HepG2 (cell line): ENCODE data around the gene KCNJ4. TPM values are rescaled to one million over a fixed set of nuclear protein-coding genes. Genes with fewer than 3 reads are reported as not detected.
A peak's percentile ranks its signal among the peaks of the same experiment; 100 is the strongest.

ENCODE experiments used
- ASH2L ChIP-seq: fragments of 300-600, 200-600 bp; sonication (generic); IDR thresholded peaks from 2 replicates; pipeline ENCODE4 v1.7.0; 2017; ENCODE audit warnings: low read depth, mild to moderate bottlenecking, moderate library complexity, mixed read lengths, low read length; ENCODE audit not compliant: insufficient read length
- CCDC6 ChIP-seq: sonication (generic); formaldehyde crosslinking; IDR thresholded peaks from 2 replicates; pipeline ENCODE4 v1.8.1; 2022; ENCODE audit warnings: mild to moderate bottlenecking, missing genetic modification reagents, moderate library complexity
- HMG20B ChIP-seq: conservative IDR thresholded peaks from 2 replicates; pipeline ENCODE4 v1.6.1; 2016; ENCODE audit warnings: missing genetic modification reagents, missing compliant biosample characterization
- HMGXB3 ChIP-seq: sonication (generic); formaldehyde crosslinking; IDR thresholded peaks from 2 replicates; pipeline ENCODE4 v1.4.0; 2020; ENCODE audit warnings: missing genetic modification reagents, borderline replicate concordance
- KAT7 ChIP-seq: IDR thresholded peaks from 2 replicates; pipeline ENCODE4 v1.6.1; 2018; ENCODE audit warnings: borderline replicate concordance, missing compliant biosample characterization
- KIAA2018 ChIP-seq: sonication (generic); formaldehyde crosslinking; IDR thresholded peaks from 2 replicates; pipeline ENCODE4 v1.5.0; 2020; ENCODE audit warnings: mild to moderate bottlenecking, missing genetic modification reagents, borderline replicate concordance
- KMT2B ChIP-seq: IDR thresholded peaks from 2 replicates; pipeline ENCODE4 v1.6.1; 2016; ENCODE audit warnings: missing genetic modification reagents, missing compliant biosample characterization
- MED13 ChIP-seq: sonication (generic); formaldehyde crosslinking; IDR thresholded peaks from 2 replicates; pipeline ENCODE4 v1.5.0; 2020; ENCODE audit warnings: missing genetic modification reagents
- MTA3 ChIP-seq: sonication (generic); formaldehyde crosslinking; IDR thresholded peaks from 2 replicates; pipeline ENCODE4 v1.4.0; 2020; ENCODE audit warnings: missing genetic modification reagents
- NFATC3 ChIP-seq: sonication (generic); formaldehyde crosslinking; IDR thresholded peaks from 2 replicates; pipeline ENCODE4 v1.5.1; 2020; ENCODE audit warnings: mild to moderate bottlenecking, missing genetic modification reagents
- SRF ChIP-seq: IDR thresholded peaks from 2 replicates; pipeline ENCODE4 v1.6.1; 2011; ENCODE audit warnings: mild to moderate bottlenecking, low read depth, low read length, moderate library complexity
- ZBTB44 ChIP-seq: sonication (generic); formaldehyde crosslinking; IDR thresholded peaks from 2 replicates; pipeline ENCODE4 v1.4.0; 2020; ENCODE audit warnings: missing genetic modification reagents
- ZNF282 ChIP-seq: fragments of 450-650 bp; IDR thresholded peaks from 2 replicates; pipeline ENCODE4 v1.6.1; 2018; ENCODE audit not compliant: partially characterized antibody
- ZNF451 ChIP-seq: sonication (generic); formaldehyde crosslinking; IDR thresholded peaks from 2 replicates; pipeline ENCODE4 v1.5.0; 2020; ENCODE audit warnings: mild to moderate bottlenecking, missing genetic modification reagents
- ZNF83 ChIP-seq: sonication (generic); formaldehyde crosslinking; IDR thresholded peaks from 2 replicates; pipeline ENCODE4 v1.4.0; 2020; ENCODE audit warnings: missing genetic modification reagents, mild to moderate bottlenecking, borderline replicate concordance
- polyA plus RNA-seq, 8 experiments: library from polyadenylated mRNA; depleted of rRNA in 3 of 8; stranded (reverse) in 7 of 8; unstranded in 1 of 8; fragments of >200 nt; fragmentation: Illumina TruSeq in 4 of 8; extraction: Trizol in 4 of 8; gene quantifications; 2 replicates each; pipeline versions ENCODE4 v1.2.1 to v1.2.3, GENCODE V29; 2011 to 2016; ENCODE audit warnings: low read depth in 4 of 8, missing spikeins in 1 of 8, mixed read lengths in 1 of 8; ENCODE audit not compliant: insufficient read depth in 1 of 8
- total RNA-seq, 5 experiments: library from RNA; depleted of rRNA; stranded (reverse); fragments of >200 nt; fragmentation: Illumina TruSeq; extraction: Trizol; gene quantifications; 2 replicates each; pipeline ENCODE4 v1.2.3, GENCODE V29; 2016; ENCODE audit warnings: low read depth in 1 of 5

KCNJ4 gene
- total and polyA plus RNA-seq, 2 of the 13 experiments (the other 11 are each of a cell fraction or from before 2014, with no cell fraction given) = not detected

- TF ChIP-seq KIAA2018 (CRISPR knock-in tag) = no peak
- TF ChIP-seq KAT7 (CRISPR knock-in tag) = peak; percentile 27; the same call in 1 of the 2 replicates
- no peak; the same call in 1 of the 2 replicates for TF ChIP-seq ZNF83 (CRISPR knock-in tag)
- TF ChIP-seq ZNF451 (CRISPR knock-in tag) = no peak
- no peak for TF ChIP-seq ZBTB44
- TF ChIP-seq SRF = no peak
- TF ChIP-seq KMT2B (CRISPR knock-in tag) = peak; percentile 30; the same call in 1 of the 2 replicates
- TF ChIP-seq ASH2L = no peak
- TF ChIP-seq NFATC3 (CRISPR knock-in tag) = no peak
- TF ChIP-seq CCDC6 (CRISPR knock-in tag) = no peak
- TF ChIP-seq HMGXB3 (CRISPR knock-in tag) = peak; percentile 63; the same call in 1 of the 2 replicates
- TF ChIP-seq MED13 = no peak
- no peak for TF ChIP-seq MTA3 (CRISPR knock-in tag)
- no peak for TF ChIP-seq ZNF282
- no peak for TF ChIP-seq HMG20B (CRISPR knock-in tag)
These were observed 6.5 kb upstream of the KCNJ4 start (continued) for GRCh38 chr22:38461414-38462081.
